ENCODE data around the gene TUBA1C.

- no peak for TF ChIP-seq POLR2AphosphoS5 (IDR thresholded peaks at IDR 0.05)
- no peak for TF ChIP-seq CTCF (IDR thresholded peaks at IDR 0.05)
- no peak for TF ChIP-seq POLR2A (IDR thresholded peaks at IDR 0.05)
- no peak for TF ChIP-seq EP300 (IDR thresholded peaks at IDR 0.05)
Measured at GRCh38 chr12:49272790-49273725, 8.2 kb downstream of the TUBA1C start.

All from gastroesophageal sphincter (tissue), 3 donors.